KMS-11 (cell line): ENCODE data around the gene AGTR2.

Experiments
- H2AFZ ChIP-seq: fragments of 200-600 bp; sonication (generic); 2 replicates; pipeline ENCODE4 v1.6.1; 2016; ENCODE audit warnings: antibody characterized with exemption, mixed run types, low read depth
- H3K27ac ChIP-seq: fragments of 200-600 bp; sonication (generic); 2 replicates; pipeline ENCODE4 v1.6.1; 2016; ENCODE audit warnings: mild to moderate bottlenecking, mixed run types
- H3K27me3 ChIP-seq: fragments of 200-600 bp; sonication (generic); 2 replicates; pipeline ENCODE4 v1.6.1; 2017; ENCODE audit warnings: mild to moderate bottlenecking, low read depth, mixed run types, moderate library complexity; ENCODE audit not compliant: insufficient read depth
- H3K36me3 ChIP-seq: fragments of 200-600 bp; sonication (generic); 2 replicates; pipeline ENCODE4 v1.6.1; 2017; ENCODE audit warnings: mild to moderate bottlenecking, mixed run types; ENCODE audit not compliant: insufficient read depth
- H3K4me1 ChIP-seq: fragments of 200-600 bp; sonication (generic); 2 replicates; pipeline ENCODE4 v1.6.1; 2016; ENCODE audit warnings: mild to moderate bottlenecking, low read depth, mixed run types; ENCODE audit not compliant: poor library complexity, severe bottlenecking
- H3K4me2 ChIP-seq: fragments of 200-600 bp; sonication (generic); 2 replicates; pipeline ENCODE4 v1.7.0; 2016; ENCODE audit warnings: mild to moderate bottlenecking, mixed run types
- H3K4me3 ChIP-seq: fragments of 200-600 bp; sonication (generic); IDR thresholded peaks from 2 replicates; pipeline ENCODE4 v1.6.1; 2017; ENCODE audit warnings: low read depth, low read length, mixed read lengths; ENCODE audit not compliant: insufficient read depth
- H3K79me2 ChIP-seq: fragments of 200-600 bp; sonication (generic); 2 replicates; pipeline ENCODE4 v1.6.1; 2016; ENCODE audit warnings: low read depth, mixed run types; ENCODE audit not compliant: insufficient read depth
- H3K9ac ChIP-seq: fragments of 200-600 bp; sonication (generic); 2 replicates; pipeline ENCODE4 v1.6.1; 2016; ENCODE audit warnings: mild to moderate bottlenecking, mixed run types
- H4K20me1 ChIP-seq: fragments of 200-600 bp; sonication (generic); 2 replicates; pipeline ENCODE4 v1.6.1; 2016; ENCODE audit warnings: mild to moderate bottlenecking, mixed run types; ENCODE audit not compliant: insufficient read depth
- CTCF ChIP-seq: fragments of 200-600 bp; sonication (generic); conservative IDR thresholded peaks from 2 replicates; pipeline ENCODE4 v1.6.1; 2017; ENCODE audit warnings: low read depth, mild to moderate bottlenecking, antibody characterized with exemption, low read length, moderate library complexity, mixed read lengths

The AGTR2 gene

GRCh38 chrX:116181300-116181699, 10.8 kb downstream of the AGTR2 start:
- no peaks in the 10 kb centered on the region for H3K27me3 ChIP-seq
- H3K36me3 ChIP-seq, result no peaks in the 10 kb centered on the region
- no peak overlapping the region for H3K27ac ChIP-seq
- H3K4me1 ChIP-seq, result no peaks in the 10 kb centered on the region
- no peak overlapping the region for H3K4me2 ChIP-seq
- no peak overlapping the region for H3K4me3 ChIP-seq
- H3K9ac ChIP-seq, result no peak overlapping the region
- no peaks in the 10 kb centered on the region for H3K79me2 ChIP-seq
- TF ChIP-seq CTCF, result no peak
- H4K20me1 ChIP-seq, result no peaks in the 10 kb centered on the region
- no peak overlapping the region for H2AFZ ChIP-seq

- H3K4me3 ChIP-seq, result no peak overlapping the region
- H3K4me1 ChIP-seq, result no peaks in the 10 kb centered on the region
- H3K27me3 ChIP-seq, result no peaks in the 10 kb centered on the region
- no peaks in the 10 kb centered on the region for H3K79me2 ChIP-seq
- no peak overlapping the region for H3K4me2 ChIP-seq
- no peaks in the 10 kb centered on the region for H4K20me1 ChIP-seq
- no peak overlapping the region for H2AFZ ChIP-seq
- H3K36me3 ChIP-seq, result no peaks in the 10 kb centered on the region
- H3K9ac ChIP-seq, result no peak overlapping the region
- no peak for TF ChIP-seq CTCF
- no peak overlapping the region for H3K27ac ChIP-seq
Measured at GRCh38 chrX:116185163-116185562, 14.6 kb downstream of the AGTR2 start.

GRCh38 chrX:116194649-116195048, 24.1 kb downstream of the AGTR2 start:
- Histone ChIP-seq H2AFZ (no peak overlapping the region), H4K20me1 (no peaks in the 10 kb centered on the region), H3K9ac (no peak overlapping the region), H3K4me2 (no peak overlapping the region), H3K27ac (no peak overlapping the region), H3K4me3 (no peak overlapping the region), H3K36me3 (no peaks in the 10 kb centered on the region), H3K79me2 (no peaks in the 10 kb centered on the region), H3K4me1 (no peaks in the 10 kb centered on the region), H3K27me3 (no peaks in the 10 kb centered on the region)
- TF ChIP-seq CTCF, result no peak

GRCh38 chrX:116198235-116198634, 27.7 kb downstream of the AGTR2 start:
- H2AFZ ChIP-seq, result no peak overlapping the region
- no peak overlapping the region for H3K9ac ChIP-seq
- no peak overlapping the region for H3K4me2 ChIP-seq
- no peak overlapping the region for H3K27ac ChIP-seq
- H3K4me1 ChIP-seq, result no peaks in the 10 kb centered on the region
- no peaks in the 10 kb centered on the region for H3K79me2 ChIP-seq
- no peak overlapping the region for H3K4me3 ChIP-seq
- no peaks in the 10 kb centered on the region for H3K27me3 ChIP-seq
- H3K36me3 ChIP-seq, result no peaks in the 10 kb centered on the region
- H4K20me1 ChIP-seq, result no peaks in the 10 kb centered on the region
- TF ChIP-seq CTCF, result no peak

GRCh38 chrX:116198810-116199209, 28.3 kb downstream of the AGTR2 start:
- H3K27me3 ChIP-seq, result no peaks in the 10 kb centered on the region
- no peak overlapping the region for H2AFZ ChIP-seq
- H3K36me3 ChIP-seq, result no peaks in the 10 kb centered on the region
- no peaks in the 10 kb centered on the region for H4K20me1 ChIP-seq
- no peak overlapping the region for H3K27ac ChIP-seq
- H3K9ac ChIP-seq, result no peak overlapping the region
- H3K4me1 ChIP-seq, result no peaks in the 10 kb centered on the region
- no peak overlapping the region for H3K4me2 ChIP-seq
- H3K4me3 ChIP-seq, result no peak overlapping the region
- TF ChIP-seq CTCF, result no peak
- no peaks in the 10 kb centered on the region for H3K79me2 ChIP-seq
